GM18870 (cell line): ENCODE results near the gene CEP20.

ENCODE experiments used
- ATAC-seq: cut with Tn5 transposase; IDR thresholded peaks from one replicate; pipeline ENCODE4 v1.9.1; 2021; ENCODE audit warnings: moderate library complexity; ENCODE audit not compliant: unreplicated experiment

The CEP20 gene

DNA sequence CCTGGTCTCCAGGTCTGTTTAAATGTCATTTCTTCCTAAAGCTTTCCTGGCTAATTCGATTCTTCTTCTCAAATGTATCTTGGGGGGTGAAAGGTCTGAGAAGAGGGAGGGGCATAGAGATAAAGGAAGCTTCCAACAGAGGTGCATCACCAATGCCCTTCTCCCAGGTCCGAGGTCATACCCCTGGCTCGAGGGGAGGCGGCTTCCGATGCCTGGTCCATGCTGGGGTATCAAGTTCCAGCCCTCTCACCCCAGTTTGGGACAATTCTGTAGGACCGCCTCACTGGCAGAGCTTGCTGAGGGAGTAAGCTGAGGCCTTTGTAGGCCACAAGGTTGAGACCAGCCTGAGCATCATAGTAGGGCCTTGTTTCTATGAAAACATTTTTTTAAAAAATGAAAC is 10.3 kb upstream of the CEP20 start:
- ATAC-seq, result no peak

DNA sequence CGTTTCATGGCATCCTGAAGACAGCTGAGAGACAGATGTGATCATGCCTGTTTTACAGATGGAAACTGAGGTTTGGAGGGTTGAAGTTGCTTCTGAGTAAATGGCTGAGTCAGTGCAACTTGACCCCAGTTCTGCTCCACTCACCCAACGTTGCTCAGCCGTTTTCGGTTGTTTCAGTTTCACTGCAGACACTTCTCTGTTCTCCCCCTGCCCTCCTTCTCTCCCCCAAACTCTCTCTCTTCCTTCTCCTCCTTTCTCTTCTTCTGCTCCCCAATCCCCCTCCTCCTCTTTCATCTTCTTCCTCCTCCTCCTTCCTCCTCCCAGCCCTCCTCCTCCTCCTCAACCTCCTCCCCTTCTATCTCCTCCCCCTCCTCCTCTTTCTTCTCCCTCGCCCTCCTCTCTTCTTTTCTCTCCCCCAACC is 9.4 kb upstream of the CEP20 start:
- ATAC-seq, result no peak

DNA sequence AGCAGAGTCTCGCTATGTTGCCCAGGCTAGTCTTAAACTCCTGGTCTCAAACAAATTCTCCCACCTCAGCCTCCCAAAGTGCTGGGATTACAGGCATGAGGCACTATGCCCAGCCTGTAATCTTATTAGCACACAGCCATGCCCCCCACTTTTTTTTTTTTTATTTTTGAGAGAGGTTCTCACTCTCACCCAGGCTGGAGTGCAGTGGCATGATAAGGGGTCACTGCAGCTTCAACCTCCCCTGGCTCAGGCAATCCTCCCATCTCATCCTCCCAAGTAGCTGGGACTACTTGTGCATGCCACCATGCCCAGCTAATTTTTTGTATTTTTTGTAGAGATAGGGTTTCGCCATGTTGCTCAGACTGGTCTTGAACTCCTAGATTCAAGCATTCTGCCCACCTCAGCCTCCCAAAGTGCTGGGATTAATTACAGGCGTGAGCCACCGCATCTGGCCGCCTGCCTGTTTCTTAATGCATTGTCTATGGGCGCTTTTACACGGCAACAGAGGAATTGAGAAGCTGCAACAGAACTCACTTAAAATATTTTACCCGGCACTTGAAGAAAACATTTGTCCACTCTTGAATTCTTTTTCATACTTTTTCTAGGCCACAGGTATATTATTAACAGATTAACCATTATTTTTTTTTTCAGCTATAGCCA is 8.8 kb upstream of the CEP20 start:
- ATAC-seq, result no peak

DNA sequence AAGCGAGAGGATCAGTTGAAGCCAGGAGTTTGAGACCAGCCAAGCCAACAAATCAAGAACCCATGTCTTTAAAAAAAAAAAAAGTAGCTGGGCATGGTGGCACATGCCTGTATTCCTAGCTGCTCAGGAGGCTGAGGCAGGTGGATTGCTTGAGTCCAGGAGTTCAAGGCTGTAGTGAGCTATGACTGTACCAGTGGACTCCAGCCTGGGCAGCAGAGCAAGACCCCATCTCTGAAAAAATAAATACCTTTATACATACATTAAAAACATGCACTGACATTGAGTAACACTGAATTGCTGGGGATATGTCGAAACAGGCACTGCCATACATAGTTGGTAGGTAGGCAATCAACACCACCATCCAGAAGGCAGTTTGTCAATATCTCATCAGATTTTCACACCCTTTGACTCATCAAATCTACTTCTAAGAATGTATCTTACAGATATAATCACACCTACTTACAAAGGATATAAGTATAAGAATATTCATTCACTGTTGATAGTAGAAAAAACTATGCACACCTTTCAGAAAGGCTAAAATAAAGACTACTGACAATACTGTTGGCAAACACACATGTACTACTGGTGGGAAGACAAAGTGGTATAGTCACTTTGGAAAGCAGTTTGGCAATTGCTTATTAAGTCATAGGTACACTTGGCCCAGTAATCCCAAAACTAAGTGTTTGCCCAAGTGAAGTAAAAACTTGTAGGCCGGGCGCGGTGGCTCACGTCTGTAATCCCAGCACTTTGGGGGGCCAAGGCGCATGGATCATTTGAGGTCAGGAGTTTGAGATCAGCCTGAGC is 6.4 kb upstream of the CEP20 start:
- no peak for ATAC-seq

DNA sequence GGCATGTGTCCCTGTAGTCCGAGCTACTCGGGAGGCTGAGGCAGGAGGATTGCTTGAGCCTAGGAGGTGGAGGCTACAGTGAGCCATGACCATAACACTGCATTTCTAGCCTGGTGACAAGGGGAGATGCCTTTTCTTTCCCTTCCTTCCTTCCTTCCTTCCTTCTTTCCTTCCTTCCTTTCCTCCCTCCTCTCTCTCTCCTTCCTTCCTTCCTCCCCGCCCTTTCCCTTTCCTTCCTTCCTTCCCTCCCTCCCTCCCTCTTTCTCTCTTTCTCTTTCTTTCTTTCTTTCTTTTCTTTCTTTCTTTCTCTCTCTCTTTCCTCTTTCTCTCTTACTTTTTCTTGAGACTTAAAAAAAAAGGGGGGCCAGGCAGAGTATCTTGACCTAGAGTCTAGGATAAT is 3.1 kb upstream of the CEP20 start:
- no peak for ATAC-seq

DNA sequence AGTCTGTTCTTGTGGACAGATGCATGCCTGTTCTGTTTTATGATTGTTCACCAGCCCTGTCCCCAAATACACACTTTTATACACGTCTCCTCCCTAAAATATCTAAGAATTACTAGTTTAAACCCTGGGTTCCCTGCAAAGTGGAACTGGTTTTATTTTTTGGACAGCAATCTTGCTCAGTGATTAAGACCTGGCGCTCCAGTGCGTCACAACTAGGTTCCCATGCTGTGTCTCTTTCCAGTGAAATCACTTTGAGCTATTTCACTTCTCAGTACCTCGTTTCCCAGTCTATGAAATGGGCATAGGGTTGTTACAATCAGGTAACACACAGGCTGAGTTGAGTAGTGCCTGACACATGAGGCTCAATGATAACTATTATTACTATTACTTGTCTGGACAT is 1.1 kb downstream of the CEP20 start:
- no peak for ATAC-seq

DNA sequence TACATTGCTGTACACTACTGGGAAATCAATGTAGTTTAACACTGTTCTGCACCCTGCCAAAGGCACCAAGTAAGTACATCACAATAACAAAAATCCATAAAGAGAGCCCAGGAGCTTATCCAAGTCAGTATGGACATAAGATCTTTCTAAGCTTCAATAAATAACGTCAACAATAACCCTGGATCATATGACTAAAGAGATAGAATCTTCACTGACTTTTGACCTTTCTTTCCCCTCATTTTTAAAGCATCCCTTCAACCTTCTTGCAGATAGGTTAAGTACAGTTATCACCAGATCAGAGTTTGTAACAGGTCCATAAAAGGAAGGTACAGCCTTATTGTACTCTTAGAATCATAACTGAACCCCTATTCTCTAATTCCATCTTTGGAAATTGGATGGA is 2.3 kb downstream of the CEP20 start:
- ATAC-seq, result no peak

DNA sequence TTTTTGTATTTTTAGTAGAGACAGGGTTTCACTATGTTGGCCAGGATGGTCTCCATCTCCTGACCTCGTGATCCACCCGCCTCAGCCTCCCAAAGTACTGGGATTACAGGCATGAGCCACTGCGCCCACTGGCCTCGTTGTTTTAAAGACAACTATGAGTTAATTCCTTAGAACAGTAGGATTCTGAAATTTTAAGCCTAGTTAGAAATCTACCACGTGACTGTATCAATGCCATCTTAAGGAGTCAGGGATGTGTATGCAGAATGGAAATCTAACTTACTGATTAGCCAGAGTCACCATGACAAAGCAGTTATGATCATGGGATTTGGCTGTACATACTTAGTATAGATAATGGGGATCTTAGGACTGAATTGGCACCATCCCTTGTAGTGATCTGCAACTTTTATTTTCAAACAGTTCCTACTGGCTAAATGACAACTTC is 2.8 kb downstream of the CEP20 start:
- no peak for ATAC-seq

DNA sequence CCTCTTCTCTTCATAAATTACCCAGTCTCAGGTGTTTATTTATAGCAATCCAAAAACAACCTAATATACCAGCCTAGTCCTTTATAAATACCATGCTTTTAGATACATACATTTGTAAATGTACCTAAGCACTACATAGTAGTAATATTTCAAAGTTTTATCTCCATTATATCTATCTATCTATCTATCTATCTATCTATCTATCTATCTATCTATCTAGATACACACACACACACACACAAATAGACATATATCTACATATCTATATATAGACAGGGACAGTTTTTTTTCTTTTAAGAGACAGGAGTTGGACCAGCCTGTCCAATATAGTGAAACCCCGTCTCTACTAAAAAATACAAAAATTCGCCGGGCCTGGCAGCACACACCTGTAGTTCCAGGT is 5.8 kb downstream of the CEP20 start:
- ATAC-seq, result no peak

DNA sequence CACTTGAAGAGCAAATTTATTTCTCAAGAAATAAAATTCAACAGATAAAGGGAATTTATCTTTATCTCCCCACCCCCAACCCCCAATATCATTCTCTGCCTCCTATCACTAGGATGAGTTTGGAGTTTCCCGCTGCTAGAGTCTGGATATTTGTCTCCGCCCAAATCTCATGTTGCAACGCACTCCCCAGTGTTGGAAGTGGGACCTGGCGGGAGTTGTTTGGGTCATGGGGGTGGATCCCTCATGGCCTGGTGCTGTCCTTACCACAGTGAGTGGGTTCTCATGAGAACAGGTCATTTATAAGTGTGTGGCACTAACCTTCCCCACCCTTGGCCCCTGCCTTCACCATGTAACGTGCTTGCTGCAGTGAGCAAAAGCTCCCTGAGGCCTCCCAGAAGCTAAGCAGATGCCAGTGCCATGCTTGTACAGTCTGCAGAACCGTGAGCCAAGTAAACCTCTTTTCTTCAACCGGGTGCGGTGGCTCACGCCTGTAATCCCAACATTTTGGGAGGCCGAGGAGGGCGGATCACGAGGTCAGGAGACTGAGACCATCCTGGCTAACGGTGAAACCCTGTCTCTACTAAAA is 6.5 kb downstream of the CEP20 start:
- ATAC-seq, result no peak

DNA sequence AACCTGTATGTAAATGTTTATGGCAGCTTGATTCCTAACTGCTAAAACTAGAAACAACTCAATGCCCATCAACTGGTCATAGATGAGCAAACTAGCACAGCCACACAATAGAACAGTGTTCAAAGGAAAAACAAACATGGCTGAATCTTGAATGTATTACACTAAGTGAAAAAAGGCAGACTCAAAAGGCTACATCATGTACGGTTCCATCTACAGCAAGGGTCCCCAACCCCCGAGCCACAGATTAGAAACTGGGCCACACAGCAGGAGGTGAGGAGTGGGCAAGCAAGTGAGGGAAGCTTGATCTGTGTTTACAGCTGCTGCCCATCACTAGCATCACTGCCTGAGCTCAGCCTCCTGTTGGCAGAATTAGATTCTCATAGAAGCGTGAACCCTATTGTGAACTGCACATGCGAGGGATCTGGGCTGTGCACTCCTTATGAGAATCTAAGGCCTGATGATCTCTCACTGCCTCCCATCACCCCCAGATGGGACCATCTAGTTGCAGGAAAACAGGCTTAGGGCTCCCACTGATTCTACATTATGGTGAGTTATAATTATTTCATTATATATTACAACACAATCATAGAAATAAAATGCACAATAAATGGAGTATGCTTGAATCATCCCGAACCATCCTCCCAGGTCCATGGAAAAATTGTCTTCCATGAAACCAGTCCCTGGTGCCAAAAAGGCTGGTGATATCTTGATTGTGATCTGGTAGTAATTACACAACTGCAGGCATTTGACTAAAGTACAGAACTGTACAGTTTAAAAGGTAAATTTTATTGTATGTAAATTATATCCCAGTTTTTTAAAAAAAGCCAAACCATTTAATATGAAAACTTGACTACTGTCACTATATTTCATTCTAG is 7.7 kb downstream of the CEP20 start:
- ATAC-seq, result no peak

DNA sequence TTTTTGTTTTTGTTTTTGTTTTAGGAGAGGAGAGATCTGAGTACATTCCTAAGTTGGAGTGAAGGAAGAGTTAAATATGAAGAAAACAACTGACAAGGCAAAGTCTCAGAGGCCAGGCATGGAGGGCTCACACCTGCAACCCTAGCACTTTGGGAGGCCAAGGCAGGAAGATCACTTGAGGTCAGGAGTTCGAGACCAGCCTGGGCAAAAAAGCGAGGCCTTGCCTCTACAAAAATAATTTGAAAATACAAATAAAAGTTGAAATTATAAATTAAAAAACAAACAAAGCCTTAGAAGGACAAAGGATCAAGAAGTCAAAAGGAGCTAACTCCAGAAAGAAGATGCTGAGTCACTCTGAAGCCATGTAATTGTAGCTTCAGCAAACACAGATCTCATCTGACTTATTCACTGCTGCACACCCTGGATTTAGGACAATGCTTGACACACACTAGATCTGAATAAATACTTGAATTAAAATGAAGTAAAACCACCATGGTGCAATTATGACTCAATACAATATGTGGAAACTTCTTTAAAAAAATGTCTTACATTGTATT is 9.1 kb downstream of the CEP20 start:
- ATAC-seq, result no peak

DNA sequence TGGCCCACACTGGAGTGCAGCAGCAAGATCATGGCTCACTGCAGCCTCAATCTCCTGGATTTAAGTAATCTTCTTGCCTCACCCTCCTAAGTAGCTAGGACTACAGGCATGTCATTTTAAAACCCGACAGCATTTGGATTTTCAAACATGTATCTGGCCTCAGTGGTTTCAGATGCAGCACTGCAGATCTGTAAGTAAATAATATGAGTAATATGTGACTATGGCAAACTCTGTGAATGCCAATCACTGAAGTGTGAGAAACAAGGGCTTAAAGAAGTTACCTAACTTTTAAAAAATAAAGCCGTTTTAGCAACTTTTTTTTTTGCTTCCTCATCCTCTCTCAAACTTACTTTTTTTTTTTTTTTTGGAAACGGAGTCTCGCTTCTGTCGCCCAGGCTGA is 11.9 kb downstream of the CEP20 start:
- no peak for ATAC-seq

DNA sequence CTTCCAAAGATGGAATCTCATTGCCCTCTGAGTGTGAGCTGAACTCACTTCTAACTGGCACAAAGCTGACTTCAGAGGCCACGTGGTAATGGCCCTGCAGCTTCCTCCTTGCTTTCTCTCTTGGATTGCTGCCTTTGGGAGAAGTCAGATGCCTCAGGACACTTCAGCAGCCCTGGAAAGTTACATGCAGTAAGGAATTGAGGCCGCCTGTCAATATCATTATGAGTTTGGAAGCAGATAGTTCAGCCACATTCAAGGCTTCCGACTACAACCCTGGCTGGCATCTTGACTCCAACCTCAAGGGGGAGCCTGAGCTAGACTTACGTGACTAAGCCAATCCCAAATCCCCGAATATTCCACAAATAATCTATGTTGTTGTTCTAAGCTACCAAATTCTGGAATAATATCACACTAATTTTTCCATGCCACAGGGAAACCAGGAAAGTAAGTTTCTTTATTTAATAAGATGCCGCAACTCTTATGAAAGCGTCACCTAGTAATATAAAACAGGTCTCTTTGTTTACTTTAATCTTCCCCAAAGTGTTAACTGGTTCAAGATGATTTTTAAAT is 13.6 kb downstream of the CEP20 start:
- no peak for ATAC-seq

DNA sequence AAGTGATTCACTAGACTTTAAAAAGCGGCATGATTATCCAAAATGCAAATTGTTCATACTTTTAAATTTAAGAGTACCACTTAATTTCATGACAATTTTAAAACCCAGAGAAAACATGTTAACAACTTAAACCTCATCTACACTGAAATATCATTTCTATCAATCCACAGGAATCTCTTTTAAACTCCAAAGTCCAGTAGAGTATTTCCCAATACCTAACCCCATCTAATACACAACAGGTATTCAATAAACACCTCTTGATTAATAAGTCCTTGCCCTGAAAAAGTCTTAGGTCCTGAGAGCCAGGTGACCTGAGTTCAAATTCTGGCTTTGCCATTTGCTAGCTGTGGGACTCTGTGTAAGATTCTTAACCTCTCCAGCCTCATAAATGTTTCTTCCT is 14.7 kb downstream of the CEP20 start:
- ATAC-seq, result no peak

DNA sequence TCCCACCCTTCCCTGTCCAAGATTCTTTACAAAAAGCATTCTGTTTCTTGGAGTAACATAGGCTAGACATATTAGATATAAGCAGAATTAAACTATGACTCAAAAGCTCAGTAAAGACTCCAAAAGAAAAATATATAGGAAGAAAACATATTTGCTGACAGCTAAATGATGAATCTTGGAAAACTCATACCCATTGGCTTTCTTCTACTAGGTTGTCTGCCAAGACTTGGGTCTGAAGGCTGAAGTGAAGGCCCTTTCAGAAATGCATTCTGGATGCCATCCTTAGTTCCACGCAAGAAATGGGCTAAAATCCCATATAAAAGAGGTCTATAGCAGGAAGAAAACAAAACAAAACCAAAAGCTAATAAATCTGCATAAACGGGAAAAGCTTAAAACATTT is 15.1 kb downstream of the CEP20 start:
- no peak for ATAC-seq

DNA sequence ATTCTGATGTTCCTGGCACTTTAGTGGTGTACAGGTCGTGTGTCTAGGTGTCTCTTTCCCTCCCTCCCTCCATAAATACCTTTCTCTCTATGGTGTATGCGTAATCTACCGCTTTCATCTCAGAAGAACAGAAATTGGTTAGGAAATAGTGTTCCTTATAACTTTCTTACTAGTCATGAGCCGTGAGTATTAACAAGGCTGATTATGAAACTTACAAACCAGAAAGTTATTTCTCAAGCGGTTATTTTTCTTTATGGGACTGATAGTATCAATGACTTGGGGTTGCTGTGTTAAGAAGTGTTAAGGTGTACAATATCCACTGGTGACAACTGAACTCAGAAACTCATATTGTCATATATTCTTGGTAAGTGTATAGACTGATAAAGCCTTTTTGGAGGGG is 18.4 kb downstream of the CEP20 start:
- ATAC-seq, result no peak

DNA sequence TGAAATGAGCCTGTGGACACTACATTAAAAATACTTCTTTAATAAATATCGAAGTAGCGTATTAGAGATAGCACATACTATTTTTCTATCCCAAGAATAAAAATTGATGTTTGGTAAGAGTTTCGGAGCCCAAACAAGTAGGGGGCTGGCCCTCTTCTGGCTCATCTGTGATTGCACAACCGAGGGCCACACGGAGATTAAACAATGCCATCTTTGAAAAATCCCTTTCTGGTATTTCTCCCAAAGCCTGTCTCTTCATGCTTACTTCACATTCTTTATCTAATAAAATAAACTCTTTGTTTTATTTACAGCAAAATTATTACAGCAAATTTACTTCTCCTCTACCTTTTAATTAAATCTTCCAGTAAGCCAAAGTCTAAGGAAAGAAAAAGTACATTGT is 22.0 kb downstream of the CEP20 start:
- no peak for ATAC-seq

DNA sequence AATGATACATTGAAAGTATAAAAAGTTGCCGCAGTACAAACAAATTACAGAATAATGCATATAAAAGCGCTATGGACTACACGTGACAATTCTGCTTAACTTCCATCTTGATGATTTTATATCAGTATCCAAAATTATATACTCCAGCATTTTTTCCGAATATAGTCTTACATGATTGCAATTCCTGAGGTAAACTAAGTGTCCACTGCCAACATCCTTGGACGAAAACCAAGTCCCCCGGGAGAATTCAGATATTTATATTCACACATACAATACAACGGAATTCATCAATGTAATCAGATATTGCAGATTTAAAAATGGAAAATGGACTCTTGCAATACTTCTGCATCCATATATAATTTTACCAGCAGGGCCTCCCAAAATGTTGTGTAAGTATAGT is 22.7 kb downstream of the CEP20 start:
- no peak for ATAC-seq

DNA sequence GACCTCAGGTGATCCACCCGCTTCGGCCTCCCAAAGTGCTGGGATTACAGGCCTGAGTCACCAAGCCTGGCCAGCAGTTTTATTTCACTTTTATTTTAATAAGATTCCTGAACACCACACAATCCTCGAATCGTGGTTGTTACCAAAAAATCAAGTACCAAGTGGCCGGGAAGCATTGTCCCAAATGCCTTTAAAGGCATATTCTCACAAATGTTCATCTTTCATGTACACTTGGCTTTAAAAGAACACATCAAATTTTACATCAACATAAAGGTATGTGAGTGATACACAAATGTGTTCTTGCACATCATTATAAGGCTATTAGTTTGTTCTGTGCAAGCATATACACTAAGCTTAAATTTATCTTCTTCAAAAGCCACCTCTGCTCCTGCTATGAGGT is 23.5 kb downstream of the CEP20 start:
- no peak for ATAC-seq

DNA sequence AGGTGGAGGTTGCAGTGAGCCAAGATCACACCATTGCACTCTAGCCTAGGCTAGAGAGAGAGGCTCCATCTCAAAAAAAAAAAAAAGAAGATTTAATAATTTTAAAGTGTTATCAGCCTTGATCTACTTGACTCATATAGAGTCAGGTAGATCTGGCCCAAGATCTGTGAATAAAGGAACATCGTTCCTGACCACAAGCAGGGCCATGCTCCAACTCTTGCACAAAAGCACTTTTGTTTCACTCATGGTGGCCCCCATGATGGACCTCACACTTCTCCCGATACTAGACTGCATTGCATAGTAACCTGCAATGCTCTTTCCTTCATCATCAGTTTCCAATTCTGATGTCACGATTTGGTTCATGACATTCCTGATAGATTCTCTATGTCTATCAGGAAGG is 26.4 kb downstream of the CEP20 start:
- ATAC-seq, result no peak
